Esophagus muscularis mucosa (tissue), 4 donors: ENCODE measurements around the gene PACSIN1. TPM values are rescaled to one million over a fixed set of nuclear protein-coding genes. Genes with fewer than 3 reads are reported as not detected.

ENCODE experiments used
- DNase-seq: peaks from one replicate; pipeline ENCODE4 v3.0.0-alpha.2; 2017; ENCODE audit errors: extremely low spot score
- H3K27ac ChIP-seq, 4 donors: fragments of 200-600 bp; sonication (generic); replicated peaks in 1 of 4; 1 replicate in 3 of 4; 2 replicates in 1 of 4; pipeline ENCODE4 v1.5.1; 2016 to 2019; ENCODE audit warnings: mild to moderate bottlenecking in 1 of 4
- H3K27me3 ChIP-seq, 4 donors: fragments of 200-600 bp; sonication (generic); one replicate each; pipeline versions ENCODE4 v1.5.1 to v1.6.0; 2016 to 2019
- H3K36me3 ChIP-seq, 4 donors: fragments of 200-600 bp; sonication (generic); one replicate each; pipeline ENCODE4 v1.5.1; 2016 to 2019
- H3K4me1 ChIP-seq, 4 donors: fragments of 200-600 bp; sonication (generic); one replicate each; pipeline ENCODE4 v1.5.1; 2016 to 2019
- H3K4me3 ChIP-seq, 4 donors: fragments of 200-600 bp; sonication (generic); 1 replicate in 2 of 4; 2 replicates in 2 of 4; pipeline ENCODE4 v1.5.1; 2016 to 2019; ENCODE audit warnings: mild to moderate bottlenecking in 4 of 4, moderate library complexity in 1 of 4
- H3K9me3 ChIP-seq, 4 donors: fragments of 200-600 bp; sonication (generic); 1 replicate in 3 of 4; 2 replicates in 1 of 4; pipeline ENCODE4 v1.5.1; 2016 to 2019
- EP300 ChIP-seq: sonication (generic); formaldehyde crosslinking; IDR thresholded peaks from one replicate; pipeline ENCODE4 v1.6.1; 2017; ENCODE audit warnings: antibody characterized with exemption
- POLR2A ChIP-seq: fragments of 450-650 bp; IDR thresholded peaks from one replicate; pipeline ENCODE4 v1.6.1; 2017; ENCODE audit warnings: antibody characterized with exemption, moderate library complexity, mild to moderate bottlenecking, low read depth
- POLR2AphosphoS5 ChIP-seq, 2 donors: sonication (generic); formaldehyde crosslinking; IDR thresholded peaks; one replicate each; pipeline ENCODE4 v1.6.1; 2017; ENCODE audit warnings: antibody characterized with exemption in 2 of 2
- WGBS: methylation state at CpG from one replicate; pipeline ENCODE4 v1.1.5; 2018; 5-methylcytosine and 5-hydroxymethylcytosine counted together
- intact Hi-C: fragments of 100-400 bp; cut with DNase I; formaldehyde crosslinking; loops from one replicate; pipeline ENCODE4 v1.15.1; 2023
- total RNA-seq, 4 donors: library from RNA; depleted of rRNA; stranded (reverse); fragments of >200 nt; gene quantifications; one replicate each; pipeline versions ENCODE4 v1.1.0 to v1.2.1, GENCODE V29; 2016
- TF ChIP-seq, protein P1 (sequence below), 3 experiments: fragments of 200-600 bp in 2 of 3; fragments of 450-650 bp in 1 of 3; sonication (generic) in 2 of 3; IDR thresholded peaks; one replicate each; pipeline ENCODE4 v1.5.1; 2017 to 2019; ENCODE audit warnings: antibody characterized with exemption in 3 of 3, mild to moderate bottlenecking in 2 of 3, moderate library complexity in 1 of 3

The PACSIN1 gene, protein sequence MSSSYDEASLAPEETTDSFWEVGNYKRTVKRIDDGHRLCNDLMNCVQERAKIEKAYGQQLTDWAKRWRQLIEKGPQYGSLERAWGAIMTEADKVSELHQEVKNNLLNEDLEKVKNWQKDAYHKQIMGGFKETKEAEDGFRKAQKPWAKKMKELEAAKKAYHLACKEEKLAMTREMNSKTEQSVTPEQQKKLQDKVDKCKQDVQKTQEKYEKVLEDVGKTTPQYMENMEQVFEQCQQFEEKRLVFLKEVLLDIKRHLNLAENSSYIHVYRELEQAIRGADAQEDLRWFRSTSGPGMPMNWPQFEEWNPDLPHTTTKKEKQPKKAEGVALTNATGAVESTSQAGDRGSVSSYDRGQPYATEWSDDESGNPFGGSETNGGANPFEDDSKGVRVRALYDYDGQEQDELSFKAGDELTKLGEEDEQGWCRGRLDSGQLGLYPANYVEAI
- 1 to 10 TPM in 3 of 4 donors, under 1 TPM in 1; 0.42 to 2.3 (median 1.7) TPM for total RNA-seq

DNA sequence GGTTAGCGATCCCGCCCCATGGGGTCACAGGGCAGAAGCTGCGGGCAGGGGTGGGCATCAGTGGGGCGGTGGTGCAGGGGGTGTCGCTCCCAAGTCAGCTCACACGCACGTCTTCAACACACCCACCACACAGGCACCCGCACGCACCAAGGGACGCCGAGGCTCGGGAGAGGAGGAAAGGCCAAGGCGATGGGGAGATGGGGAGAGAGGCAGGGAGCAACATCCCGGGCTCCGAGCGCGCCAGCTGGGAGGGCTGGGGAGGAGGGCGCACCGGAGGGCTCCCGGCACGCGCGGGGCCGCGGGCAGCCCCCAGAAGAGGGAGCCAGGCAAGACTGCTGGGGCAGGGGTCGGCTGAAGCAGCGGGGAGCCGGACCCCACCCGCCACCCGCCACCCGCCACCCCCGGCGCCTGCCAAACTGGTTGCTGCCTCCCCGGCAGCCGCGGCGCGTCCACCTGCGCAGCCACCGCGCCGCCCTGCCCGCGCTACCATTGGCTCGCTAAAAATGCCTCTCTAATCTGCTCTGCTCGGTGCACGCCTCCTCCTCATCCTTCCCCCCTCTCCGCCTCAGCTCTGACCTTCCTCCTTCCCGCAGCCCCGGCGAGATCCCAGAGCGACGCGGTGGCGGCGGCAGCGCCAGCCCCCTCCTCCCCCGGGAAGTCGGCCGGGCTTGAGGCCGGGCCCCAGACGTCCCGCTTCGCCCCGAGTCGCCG, at the start of gene PACSIN1:
PACSIN1 (plus strand) TSS at position 546 of the 711 bp plus-strand sequence. CDS start 60,230 bp downstream, outside the sequence.
- Histone ChIP-seq H3K27me3 (peaks cover 0 to 43% (median 21%) of the 10 kb centered on the region in 4 donors), H3K9me3 (no peaks in the 10 kb centered on the region), H3K4me1 (peaks cover 7 to 15% (median 14%) of the 10 kb centered on the region in 4 donors), H3K4me3 (peak within 1 kb of the TSS; percentile 44 to 59 (median 48)), H3K36me3 (no peaks in the 10 kb centered on the region), H3K27ac (peak within 1 kb of the TSS in 1 of 4 donors; percentile 18)
- intact Hi-C loops = no loop called here
- TF ChIP-seq POLR2AphosphoS5 (IDR thresholded peaks at IDR 0.05) = no peak
- TF ChIP-seq EP300 = no peak
- no peak for TF ChIP-seq POLR2A
- TF ChIP-seq, protein P1, sequence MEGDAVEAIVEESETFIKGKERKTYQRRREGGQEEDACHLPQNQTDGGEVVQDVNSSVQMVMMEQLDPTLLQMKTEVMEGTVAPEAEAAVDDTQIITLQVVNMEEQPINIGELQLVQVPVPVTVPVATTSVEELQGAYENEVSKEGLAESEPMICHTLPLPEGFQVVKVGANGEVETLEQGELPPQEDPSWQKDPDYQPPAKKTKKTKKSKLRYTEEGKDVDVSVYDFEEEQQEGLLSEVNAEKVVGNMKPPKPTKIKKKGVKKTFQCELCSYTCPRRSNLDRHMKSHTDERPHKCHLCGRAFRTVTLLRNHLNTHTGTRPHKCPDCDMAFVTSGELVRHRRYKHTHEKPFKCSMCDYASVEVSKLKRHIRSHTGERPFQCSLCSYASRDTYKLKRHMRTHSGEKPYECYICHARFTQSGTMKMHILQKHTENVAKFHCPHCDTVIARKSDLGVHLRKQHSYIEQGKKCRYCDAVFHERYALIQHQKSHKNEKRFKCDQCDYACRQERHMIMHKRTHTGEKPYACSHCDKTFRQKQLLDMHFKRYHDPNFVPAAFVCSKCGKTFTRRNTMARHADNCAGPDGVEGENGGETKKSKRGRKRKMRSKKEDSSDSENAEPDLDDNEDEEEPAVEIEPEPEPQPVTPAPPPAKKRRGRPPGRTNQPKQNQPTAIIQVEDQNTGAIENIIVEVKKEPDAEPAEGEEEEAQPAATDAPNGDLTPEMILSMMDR (IDR thresholded peaks at IDR 0.05) = no peak
- WGBS = 2% methylated on average over 49 of the region's 67 CpGs
- DNase-seq = no peak

DNA sequence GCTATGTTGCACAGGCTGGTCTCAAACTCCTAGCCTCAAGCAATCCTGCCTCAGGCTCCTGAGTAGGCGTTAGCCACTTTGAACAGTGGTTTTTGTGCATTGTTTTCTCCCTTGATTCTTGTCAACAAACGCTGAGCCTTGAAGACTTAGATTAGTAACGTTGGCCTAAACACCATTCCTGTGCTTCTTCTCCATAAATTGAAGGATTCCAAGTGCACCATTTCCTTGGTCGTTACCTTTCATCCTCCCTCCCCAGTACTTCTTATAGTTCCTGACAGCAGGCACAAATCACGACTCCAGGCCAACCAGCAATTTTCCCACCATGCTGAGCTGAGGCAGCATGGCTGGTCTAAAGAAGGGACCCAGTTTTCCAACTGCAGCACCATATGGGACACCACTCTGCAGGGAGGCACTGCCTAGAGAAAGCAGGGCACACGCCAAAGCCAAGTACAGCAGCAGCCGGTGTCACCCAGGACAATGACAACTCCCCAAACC, 49.0 kb upstream of the PACSIN1 start:
- Histone ChIP-seq H3K4me1 (peaks cover 4 to 20% (median 12%) of the 10 kb centered on the region in 4 donors), H3K27me3 (no peaks in the 10 kb centered on the region), H3K27ac (no peak overlapping the region), H3K4me3 (no peak overlapping the region), H3K9me3 (no peaks in the 10 kb centered on the region), H3K36me3 (peaks cover 49 to 61% (median 60%) of the 10 kb centered on the region in 4 donors)
- intact Hi-C loops = no loop called here
- DNase-seq = no peak
- no peak for TF ChIP-seq POLR2AphosphoS5 (IDR thresholded peaks at IDR 0.05)
- no peak for TF ChIP-seq EP300
- WGBS = 76% methylated on average over 7 of the region's 7 CpGs

DNA sequence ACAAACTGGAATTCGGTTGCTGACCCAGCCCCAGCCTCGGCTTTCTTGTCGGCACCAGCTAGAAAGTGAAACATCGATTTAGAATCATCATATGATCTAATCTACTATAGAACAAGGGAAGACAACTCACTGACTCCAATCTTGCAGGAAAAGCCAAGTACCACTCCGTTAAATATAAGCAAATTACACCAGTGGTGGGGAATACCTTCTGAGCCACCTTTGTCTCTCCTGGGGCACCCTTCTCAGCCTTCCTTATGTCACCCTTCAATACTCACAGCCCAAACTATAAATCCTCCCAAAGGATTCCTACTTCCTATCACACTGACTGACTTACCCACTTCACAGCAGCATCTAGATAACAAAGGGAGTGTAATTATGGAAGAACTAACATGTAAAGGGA, 47.5 kb upstream of the PACSIN1 start:
- no peaks in the 10 kb centered on the region for H3K9me3 ChIP-seq
- 83% methylated on average over 5 of the region's 5 CpGs for WGBS

DNA sequence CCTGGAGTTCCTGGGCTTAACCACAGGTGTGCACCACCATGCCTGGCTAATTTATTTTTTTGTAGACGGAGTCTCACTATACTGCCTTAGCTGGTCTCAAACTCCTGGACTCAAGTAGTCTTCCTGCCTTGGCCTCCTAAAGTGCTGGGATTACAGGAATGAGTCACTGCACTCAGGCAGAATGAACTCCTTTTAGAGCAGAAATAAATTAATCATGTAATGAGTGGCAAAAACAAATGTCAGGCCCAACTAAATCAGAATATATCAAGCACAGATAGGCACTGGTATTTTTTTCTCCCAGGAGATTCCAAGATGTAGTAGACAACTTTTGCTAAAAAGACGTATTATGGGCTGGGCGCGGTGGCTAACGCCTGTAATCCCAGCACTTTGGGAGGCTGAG, 42.6 kb upstream of the PACSIN1 start:
- TF ChIP-seq POLR2A = no peak
- no peak for TF ChIP-seq EP300
- TF ChIP-seq POLR2AphosphoS5 (IDR thresholded peaks at IDR 0.05) = no peak
- TF ChIP-seq, protein P1 (IDR thresholded peaks at IDR 0.05) = no peak

More for the DNA sequence above, 47.5 kb upstream of the PACSIN1 start:
- Histone ChIP-seq H3K4me3 (no peak overlapping the region), H3K27ac (no peak overlapping the region), H3K4me1 (peaks cover 4 to 34% (median 18%) of the 10 kb centered on the region in 4 donors), H3K27me3 (no peaks in the 10 kb centered on the region), H3K36me3 (peaks cover 63 to 76% (median 75%) of the 10 kb centered on the region in 4 donors)
- TF ChIP-seq POLR2AphosphoS5 (IDR thresholded peaks at IDR 0.05) (no peak), EP300 (no peak)
- no peak for DNase-seq
- intact Hi-C loops = no loop called here

DNA sequence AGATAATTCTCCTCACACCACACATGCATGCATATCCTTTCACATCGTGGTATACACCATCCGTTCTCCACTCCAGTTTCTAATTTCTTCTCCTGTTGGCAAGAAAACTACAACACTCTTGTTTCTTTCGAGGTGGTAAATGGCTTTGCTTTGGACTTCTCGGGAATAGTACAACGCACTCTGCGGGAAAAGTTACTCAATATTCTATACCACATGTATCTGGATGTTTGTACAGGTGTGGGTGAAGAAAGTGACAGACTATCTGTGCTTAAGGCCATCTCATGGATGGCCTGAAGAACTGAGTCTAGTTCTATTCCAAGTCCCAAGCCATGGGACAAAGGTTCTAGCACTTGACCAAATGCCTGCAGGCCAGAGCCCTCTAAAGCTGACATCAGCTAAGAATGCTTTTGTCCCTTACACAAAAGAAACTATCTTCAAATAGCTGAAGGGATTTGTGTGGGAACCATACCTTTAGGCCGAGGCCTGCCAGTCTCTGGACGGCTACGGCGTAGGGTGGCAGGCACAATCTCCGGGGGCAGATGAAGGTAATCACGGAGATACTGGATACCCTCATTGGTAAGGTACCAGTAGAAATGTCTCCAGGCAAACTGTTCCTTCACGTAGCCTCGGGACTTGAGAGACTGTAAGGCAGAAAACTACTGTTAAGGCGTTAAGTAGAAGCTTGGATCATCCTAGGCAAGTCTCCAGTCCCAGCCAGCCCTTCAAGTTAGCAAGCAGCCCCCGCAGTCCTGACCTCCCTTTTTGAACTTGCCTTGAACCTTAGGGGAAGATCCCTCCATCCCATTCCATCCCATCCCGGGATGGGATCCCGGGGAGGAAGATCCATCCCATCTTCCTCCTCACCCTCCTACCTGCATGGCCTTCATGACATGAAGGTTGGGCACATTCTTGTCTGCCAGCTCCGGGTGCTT, 41.4 kb upstream of the PACSIN1 start:
- peak overlapping the region; percentile 60 to 86 (median 80) for H3K4me3 ChIP-seq
- no peaks in the 10 kb centered on the region for H3K27me3 ChIP-seq
- 81% methylated on average over 17 of the region's 19 CpGs for WGBS
- intact Hi-C loops = loop anchor here (10.0 kb wide), 1 partner anchor 180 kb away; no protein-coding TSS in a partner anchor
- H3K9me3 ChIP-seq = no peaks in the 10 kb centered on the region
- no peak for DNase-seq
- peaks cover 52 to 55% (median 54%) of the 10 kb centered on the region in 4 donors for H3K36me3 ChIP-seq
- H3K27ac ChIP-seq = peak overlapping the region; percentile 79 to 91 (median 88)
- peaks cover 15 to 46% (median 32%) of the 10 kb centered on the region in 4 donors for H3K4me1 ChIP-seq
- TF ChIP-seq POLR2AphosphoS5 (IDR thresholded peaks at IDR 0.05) (no peak), POLR2A (no peak), EP300 (no peak)
- TF ChIP-seq, protein P1 (IDR thresholded peaks at IDR 0.05) = no peak

More for the DNA sequence above, 42.6 kb upstream of the PACSIN1 start:
- Histone ChIP-seq H3K27me3 (no peaks in the 10 kb centered on the region), H3K27ac (peak overlapping the region in 3 of 4 donors; percentile 35 to 79 (median 50)), H3K4me3 (no peak overlapping the region), H3K36me3 (peaks cover 62 to 67% (median 66%) of the 10 kb centered on the region in 4 donors), H3K9me3 (no peaks in the 10 kb centered on the region), H3K4me1 (peaks cover 15 to 46% (median 32%) of the 10 kb centered on the region in 4 donors)
- no peak for DNase-seq
- WGBS = 72% methylated on average over 5 of the region's 5 CpGs
- intact Hi-C loops = loop anchor here (10.0 kb wide), 1 partner anchor 182 kb away; no protein-coding TSS in a partner anchor
